Osteoblast (primary cell): Measurements from ENCODE around the gene ESPN. TPM values are rescaled to one million over a fixed set of nuclear protein-coding genes. Genes with fewer than 3 reads are reported as not detected.

ENCODE experiments used
- DNase-seq: peaks from one replicate; pipeline ENCODE4 v3.0.0; 2011; ENCODE audit warnings: low spot score, mixed read lengths; ENCODE audit not compliant: insufficient read length; ENCODE audit errors: missing footprints
- H2AFZ ChIP-seq: 2 replicates; pipeline ENCODE4 v1.6.0; 2011; ENCODE audit warnings: mild to moderate bottlenecking, low read length
- H3K27ac ChIP-seq: 2 replicates; pipeline ENCODE4 v1.5.1; 2011; ENCODE audit warnings: mild to moderate bottlenecking, low read depth, low read length, moderate library complexity
- H3K27me3 ChIP-seq: 2 replicates; pipeline ENCODE4 v1.6.0; 2012; ENCODE audit warnings: mild to moderate bottlenecking, control low read depth, inconsistent platforms, low read length, moderate library complexity; ENCODE audit not compliant: insufficient read depth
- H3K36me3 ChIP-seq: 2 replicates; pipeline ENCODE4 v1.5.1; 2011; ENCODE audit warnings: mild to moderate bottlenecking, low read length, control low read depth, moderate library complexity; ENCODE audit not compliant: insufficient read depth
- H3K4me1 ChIP-seq: 2 replicates; pipeline ENCODE4 v1.5.1; 2011; ENCODE audit warnings: mild to moderate bottlenecking, low read length, control low read depth, moderate library complexity; ENCODE audit not compliant: insufficient read depth
- H3K4me2 ChIP-seq: 2 replicates; pipeline ENCODE4 v1.6.0; 2011; ENCODE audit warnings: mild to moderate bottlenecking, low read length; ENCODE audit not compliant: insufficient read depth
- H3K4me3 ChIP-seq: fragments of 200-600 bp; sonication (generic); 3 replicates; pipeline ENCODE4 v1.5.1; 2012; ENCODE audit warnings: mild to moderate bottlenecking, low read length, inconsistent platforms; ENCODE audit not compliant: insufficient read depth
- H3K79me2 ChIP-seq: 2 replicates; pipeline ENCODE4 v1.6.0; 2012; ENCODE audit warnings: mild to moderate bottlenecking, low read length, control low read depth, inconsistent platforms; ENCODE audit not compliant: insufficient read depth
- H3K9me3 ChIP-seq: 2 replicates; pipeline ENCODE4 v1.5.1; 2011; ENCODE audit warnings: low read depth, low read length, control low read depth
- H4K20me1 ChIP-seq: 2 replicates; pipeline ENCODE4 v1.6.0; 2012; ENCODE audit warnings: mild to moderate bottlenecking, low read length, control low read depth; ENCODE audit not compliant: insufficient read depth
- total RNA-seq: library from RNA; depleted of rRNA; stranded (reverse); fragments of >200 nt; gene quantifications from 2 replicates; pipeline ENCODE4 v1.2.3, GENCODE V29; 2012
- TF ChIP-seq, protein P1 (sequence below): IDR thresholded peaks from 2 replicates; pipeline ENCODE4 v1.5.1; 2011; ENCODE audit warnings: mild to moderate bottlenecking, low read depth, low read length, moderate library complexity; ENCODE audit errors: extremely low read depth

Gene ESPN
- total RNA-seq, 1 donor = not detected

DNA sequence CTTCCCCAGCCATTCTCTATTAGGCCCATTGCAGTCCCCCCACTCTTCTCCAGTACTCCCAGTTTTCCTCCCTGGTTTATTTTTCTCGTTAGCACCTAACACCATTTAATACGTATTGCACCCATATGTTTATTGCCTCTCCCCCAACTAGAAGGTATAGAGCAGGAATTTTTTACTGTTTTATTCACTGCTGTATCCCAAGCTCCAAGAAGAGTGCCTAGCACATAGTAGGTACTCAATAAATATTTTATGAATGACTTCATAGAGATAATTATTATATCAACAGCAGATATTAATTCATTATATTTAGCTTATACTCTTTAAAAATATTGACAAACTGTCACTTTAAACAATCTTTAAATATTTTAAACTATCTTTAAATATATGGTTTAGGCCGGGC lies 25.3 kb upstream of the ESPN start:
- Histone ChIP-seq H3K36me3 (no peaks in the 10 kb centered on the region), H4K20me1 (no peaks in the 10 kb centered on the region), H3K4me3 (no peak overlapping the region), H3K4me1 (peaks cover under 1% of the 10 kb centered on the region), H2AFZ (no peak overlapping the region), H3K9me3 (no peaks in the 10 kb centered on the region), H3K79me2 (no peaks in the 10 kb centered on the region), H3K27me3 (no peaks in the 10 kb centered on the region), H3K27ac (no peak overlapping the region), H3K4me2 (no peak overlapping the region)
- DNase-seq = peak; percentile 30
- TF ChIP-seq, protein P1, sequence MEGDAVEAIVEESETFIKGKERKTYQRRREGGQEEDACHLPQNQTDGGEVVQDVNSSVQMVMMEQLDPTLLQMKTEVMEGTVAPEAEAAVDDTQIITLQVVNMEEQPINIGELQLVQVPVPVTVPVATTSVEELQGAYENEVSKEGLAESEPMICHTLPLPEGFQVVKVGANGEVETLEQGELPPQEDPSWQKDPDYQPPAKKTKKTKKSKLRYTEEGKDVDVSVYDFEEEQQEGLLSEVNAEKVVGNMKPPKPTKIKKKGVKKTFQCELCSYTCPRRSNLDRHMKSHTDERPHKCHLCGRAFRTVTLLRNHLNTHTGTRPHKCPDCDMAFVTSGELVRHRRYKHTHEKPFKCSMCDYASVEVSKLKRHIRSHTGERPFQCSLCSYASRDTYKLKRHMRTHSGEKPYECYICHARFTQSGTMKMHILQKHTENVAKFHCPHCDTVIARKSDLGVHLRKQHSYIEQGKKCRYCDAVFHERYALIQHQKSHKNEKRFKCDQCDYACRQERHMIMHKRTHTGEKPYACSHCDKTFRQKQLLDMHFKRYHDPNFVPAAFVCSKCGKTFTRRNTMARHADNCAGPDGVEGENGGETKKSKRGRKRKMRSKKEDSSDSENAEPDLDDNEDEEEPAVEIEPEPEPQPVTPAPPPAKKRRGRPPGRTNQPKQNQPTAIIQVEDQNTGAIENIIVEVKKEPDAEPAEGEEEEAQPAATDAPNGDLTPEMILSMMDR = no peak

GRCh38 chr1:6401673-6402072 lies 22.9 kb upstream of the ESPN start:
- Histone ChIP-seq H3K4me2 (no peak overlapping the region), H3K27me3 (peaks cover 3% of the 10 kb centered on the region), H3K36me3 (no peaks in the 10 kb centered on the region), H3K79me2 (no peaks in the 10 kb centered on the region), H3K9me3 (no peaks in the 10 kb centered on the region), H3K4me3 (no peak overlapping the region), H3K27ac (no peak overlapping the region), H2AFZ (no peak overlapping the region), H3K4me1 (no peaks in the 10 kb centered on the region), H4K20me1 (no peaks in the 10 kb centered on the region)
- DNase-seq = no peak
- TF ChIP-seq, protein P1 = no peak

GRCh38 chr1:6408023-6408422 lies 16.6 kb upstream of the ESPN start:
- H2AFZ ChIP-seq = no peak overlapping the region
- no peak for DNase-seq
- H3K36me3 ChIP-seq = no peaks in the 10 kb centered on the region
- no peaks in the 10 kb centered on the region for H3K4me1 ChIP-seq
- H3K4me3 ChIP-seq = no peak overlapping the region
- H3K27me3 ChIP-seq = peaks cover 23% of the 10 kb centered on the region
- H3K4me2 ChIP-seq = no peak overlapping the region
- no peaks in the 10 kb centered on the region for H4K20me1 ChIP-seq
- H3K79me2 ChIP-seq = no peaks in the 10 kb centered on the region
- H3K9me3 ChIP-seq = no peaks in the 10 kb centered on the region
- TF ChIP-seq, protein P1 = no peak
- H3K27ac ChIP-seq = no peak overlapping the region

DNA sequence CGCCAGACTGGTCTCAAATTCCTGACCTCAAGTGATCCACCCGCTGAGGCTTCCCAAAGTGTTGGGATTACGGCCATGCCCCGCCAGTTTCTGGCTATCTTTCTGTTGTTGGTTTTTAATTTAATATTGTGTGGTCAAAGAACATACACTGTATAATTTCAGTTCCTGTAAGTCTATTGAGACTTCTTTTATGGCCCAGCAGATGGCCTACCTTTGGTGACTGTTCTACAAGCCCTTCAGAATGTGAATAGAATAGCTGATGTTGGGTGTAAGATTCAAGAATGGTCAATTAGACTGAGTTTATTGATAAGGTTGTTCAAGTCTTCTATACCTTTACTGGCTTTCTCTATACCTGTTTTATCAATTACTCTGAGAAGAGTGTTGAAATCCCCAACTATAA lies 15.5 kb upstream of the ESPN start:
- no peak overlapping the region for H3K4me3 ChIP-seq
- peaks cover 29% of the 10 kb centered on the region for H3K27me3 ChIP-seq
- H3K36me3 ChIP-seq = no peaks in the 10 kb centered on the region
- H3K4me2 ChIP-seq = no peak overlapping the region
- no peak for DNase-seq
- H3K9me3 ChIP-seq = no peaks in the 10 kb centered on the region
- H4K20me1 ChIP-seq = no peaks in the 10 kb centered on the region
- H3K79me2 ChIP-seq = no peaks in the 10 kb centered on the region
- H2AFZ ChIP-seq = no peak overlapping the region
- no peaks in the 10 kb centered on the region for H3K4me1 ChIP-seq
- no peak overlapping the region for H3K27ac ChIP-seq
- TF ChIP-seq, protein P1 = no peak
